Fibroblast of skin of right biceps (primary cell): ENCODE data around the gene YARS2.
"Not testable (repeated sequence)": the region's sequence is repeated elsewhere in the genome, so short reads cannot be mapped to it uniquely, and the experiment has no call there.

Source experiments
- DNase-seq: peaks from one replicate; pipeline ENCODE4 v3.0.0-alpha.2; 2013

The YARS2 gene

DNA sequence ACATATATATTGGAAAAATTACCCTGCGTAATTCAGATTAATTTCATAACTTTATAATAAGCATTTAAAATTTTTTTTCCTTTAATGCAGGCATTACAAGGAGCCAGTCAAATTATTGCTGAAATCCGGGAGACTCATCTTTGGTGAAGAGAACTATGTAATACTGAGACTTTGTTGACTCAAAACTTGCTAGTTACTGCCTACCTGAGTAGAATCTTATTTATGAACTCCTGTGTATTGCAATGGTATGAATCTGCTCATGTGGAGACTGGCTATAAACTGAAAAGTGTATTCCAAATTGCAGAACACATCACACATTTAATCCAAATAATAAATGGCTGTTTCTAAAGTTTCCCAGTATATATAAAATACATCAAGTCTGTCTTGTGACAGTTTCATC, 12.4 kb downstream of the YARS2 start:
- DNase-seq = no peak

GRCh38 chr12:32742133-32742532, 13.6 kb downstream of the YARS2 start:
- DNase-seq = no peak

DNA sequence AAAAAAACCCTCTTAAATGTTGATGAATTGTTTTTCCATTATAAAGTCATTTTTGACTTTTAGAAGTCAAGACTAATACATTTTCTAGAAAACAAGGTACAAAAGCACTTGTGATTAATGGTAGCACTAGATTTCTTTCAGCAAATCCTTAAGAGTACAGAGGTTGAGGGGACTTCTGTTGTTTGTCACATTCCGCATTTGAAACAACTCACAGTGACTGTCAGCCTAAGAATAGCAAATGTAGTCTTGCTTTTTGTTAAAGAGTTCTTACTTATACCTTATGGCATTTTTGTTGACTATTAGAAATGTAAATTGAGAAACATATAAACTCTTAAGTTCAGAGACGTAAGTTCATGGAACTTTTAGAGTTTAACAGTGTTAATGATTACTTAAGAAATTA, 16.4 kb downstream of the YARS2 start:
- DNase-seq = no peak

- no peak for DNase-seq
Observed at GRCh38 chr12:32737715-32738114, 18.0 kb downstream of the YARS2 start.

- DNase-seq = no peak
Observed at GRCh38 chr12:32736445-32736844, 19.3 kb downstream of the YARS2 start.

DNA sequence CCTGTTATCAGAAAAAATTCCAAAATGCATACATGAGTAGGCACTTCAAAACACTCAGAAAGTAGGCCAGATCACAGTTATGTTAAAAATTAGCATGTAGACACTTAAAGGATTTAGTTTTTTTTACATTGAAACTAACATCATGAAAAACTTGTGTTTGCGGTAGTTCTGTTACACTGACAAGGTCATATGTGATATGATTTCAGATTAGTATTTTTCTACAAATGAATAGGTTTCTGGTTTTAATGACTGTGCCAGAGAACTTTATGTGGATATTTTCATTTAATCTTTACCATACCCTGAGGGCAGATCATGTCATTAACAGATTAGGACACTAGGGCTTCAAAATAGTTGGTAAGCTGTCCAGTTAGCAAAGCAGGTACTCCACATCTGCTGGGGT, 20.7 kb downstream of the YARS2 start:
- DNase-seq = no peak

DNA sequence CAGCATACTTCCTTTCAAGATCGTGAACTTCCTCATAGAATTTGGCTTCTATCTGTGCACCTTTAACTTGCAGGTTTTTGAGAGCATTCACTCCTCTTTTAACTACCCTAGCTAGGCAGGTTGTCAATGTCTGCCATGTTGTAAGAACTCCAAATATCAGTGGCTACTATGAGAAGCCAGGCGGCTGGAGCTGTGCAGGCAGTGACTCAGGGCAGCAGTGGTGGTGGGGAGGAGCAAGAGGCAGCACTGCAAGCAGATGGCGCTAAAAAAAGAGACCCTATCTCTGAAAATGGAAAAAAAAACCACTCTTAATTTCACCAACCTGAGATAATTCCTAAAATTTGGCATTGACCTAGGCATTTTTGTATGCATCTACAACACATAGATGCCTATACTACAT, 28.5 kb downstream of the YARS2 start:
- no peak for DNase-seq

- DNase-seq = no peak
Observed at GRCh38 chr12:32726286-32726685, 29.4 kb downstream of the YARS2 start.

- DNase-seq = not testable (repeated sequence)
Observed at GRCh38 chr12:32725308-32725707, 30.4 kb downstream of the YARS2 start.

- DNase-seq = no peak
Observed at GRCh38 chr12:32718926-32719325, 36.8 kb downstream of the YARS2 start.

DNA sequence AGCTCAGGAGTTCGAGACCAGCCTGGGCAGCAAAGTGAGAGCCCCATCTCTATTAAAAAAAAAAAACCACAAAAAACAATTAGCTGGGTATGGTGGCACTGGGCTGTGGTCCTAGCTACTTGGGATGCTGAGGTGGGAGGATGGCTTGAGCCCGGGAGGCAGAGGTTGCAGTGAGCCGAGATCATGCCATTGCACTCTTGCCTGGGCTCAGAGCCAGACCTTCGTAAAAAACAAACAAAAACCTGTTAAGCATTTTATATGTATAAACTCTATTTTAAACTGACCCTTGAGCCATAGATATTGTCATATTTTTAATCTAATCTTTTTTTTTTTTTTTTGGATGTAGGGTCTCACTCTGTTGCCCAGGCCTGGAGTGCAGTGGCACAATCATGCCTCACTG, 40.9 kb downstream of the YARS2 start:
- no peak for DNase-seq

GRCh38 chr12:32708926-32709325, 46.8 kb downstream of the YARS2 start:
- DNase-seq = no peak

GRCh38 chr12:32706335-32707024, 49.2 kb downstream of the YARS2 start:
- no peak for DNase-seq

- no peak for DNase-seq
Observed at GRCh38 chr12:32705783-32706182, 49.9 kb downstream of the YARS2 start.

- no peak for DNase-seq
Observed at GRCh38 chr12:32702946-32703345, 52.8 kb downstream of the YARS2 start.

GRCh38 chr12:32702473-32702872, 53.2 kb downstream of the YARS2 start:
- peak; percentile 5 for DNase-seq

DNA sequence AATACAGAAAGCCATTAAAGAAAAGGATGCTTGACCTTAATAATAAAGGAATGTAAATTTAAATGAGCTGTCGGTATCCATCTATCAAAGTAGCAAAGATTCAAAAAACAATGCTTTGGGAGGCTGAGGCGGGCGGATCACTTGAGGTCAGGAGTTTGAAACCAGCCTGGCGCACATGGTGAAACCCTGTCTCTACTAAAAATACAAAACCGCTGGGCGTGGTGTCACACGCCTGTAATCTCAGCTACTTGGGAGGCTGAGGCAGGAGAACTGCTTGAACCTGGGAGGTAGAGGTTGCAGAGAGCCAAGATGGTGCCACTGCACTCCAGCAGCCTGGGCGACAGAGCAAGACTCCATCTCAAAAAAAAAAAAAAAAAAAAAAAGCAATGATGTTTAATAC, 56.3 kb downstream of the YARS2 start:
- not testable (repeated sequence) for DNase-seq

GRCh38 chr12:32698285-32698684, 57.4 kb downstream of the YARS2 start:
- no peak for DNase-seq

DNA sequence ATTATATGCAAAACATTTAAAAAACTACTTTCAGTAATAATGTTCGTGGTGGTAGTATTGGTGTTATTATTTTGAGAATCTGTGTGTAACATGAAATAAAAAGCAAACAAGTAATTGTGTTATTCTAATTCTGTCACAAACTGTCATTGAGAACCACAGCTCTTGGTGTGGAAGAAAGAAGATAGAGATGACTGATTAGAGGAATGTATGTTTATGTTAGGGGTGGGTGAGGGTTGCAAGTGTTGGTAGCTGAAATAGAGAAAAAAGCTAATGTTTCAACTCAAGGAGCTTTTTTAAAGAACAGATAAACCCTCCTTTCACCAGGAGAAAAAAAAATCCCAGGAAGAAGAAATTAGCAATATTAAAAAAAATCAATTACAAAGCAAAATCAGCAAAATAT, 58.3 kb downstream of the YARS2 start:
- DNase-seq = no peak
